Activated T-helper 9 cell treated with anti-CD3 and anti-CD28 coated beads, Interleukin-2, amount 50 U/mL, for 16 hours (primary cell): ENCODE measurements around the gene SLC25A13.
"Not testable (repeated sequence)": the region's sequence is repeated elsewhere in the genome, so short reads cannot be mapped to it uniquely, and the experiment has no call there.

Source experiments
- DNase-seq: peaks from one replicate; pipeline ENCODE4 v3.0.0-alpha.2; 2020; ENCODE audit warnings: low read depth

Gene SLC25A13, protein sequence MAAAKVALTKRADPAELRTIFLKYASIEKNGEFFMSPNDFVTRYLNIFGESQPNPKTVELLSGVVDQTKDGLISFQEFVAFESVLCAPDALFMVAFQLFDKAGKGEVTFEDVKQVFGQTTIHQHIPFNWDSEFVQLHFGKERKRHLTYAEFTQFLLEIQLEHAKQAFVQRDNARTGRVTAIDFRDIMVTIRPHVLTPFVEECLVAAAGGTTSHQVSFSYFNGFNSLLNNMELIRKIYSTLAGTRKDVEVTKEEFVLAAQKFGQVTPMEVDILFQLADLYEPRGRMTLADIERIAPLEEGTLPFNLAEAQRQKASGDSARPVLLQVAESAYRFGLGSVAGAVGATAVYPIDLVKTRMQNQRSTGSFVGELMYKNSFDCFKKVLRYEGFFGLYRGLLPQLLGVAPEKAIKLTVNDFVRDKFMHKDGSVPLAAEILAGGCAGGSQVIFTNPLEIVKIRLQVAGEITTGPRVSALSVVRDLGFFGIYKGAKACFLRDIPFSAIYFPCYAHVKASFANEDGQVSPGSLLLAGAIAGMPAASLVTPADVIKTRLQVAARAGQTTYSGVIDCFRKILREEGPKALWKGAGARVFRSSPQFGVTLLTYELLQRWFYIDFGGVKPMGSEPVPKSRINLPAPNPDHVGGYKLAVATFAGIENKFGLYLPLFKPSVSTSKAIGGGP

DNA sequence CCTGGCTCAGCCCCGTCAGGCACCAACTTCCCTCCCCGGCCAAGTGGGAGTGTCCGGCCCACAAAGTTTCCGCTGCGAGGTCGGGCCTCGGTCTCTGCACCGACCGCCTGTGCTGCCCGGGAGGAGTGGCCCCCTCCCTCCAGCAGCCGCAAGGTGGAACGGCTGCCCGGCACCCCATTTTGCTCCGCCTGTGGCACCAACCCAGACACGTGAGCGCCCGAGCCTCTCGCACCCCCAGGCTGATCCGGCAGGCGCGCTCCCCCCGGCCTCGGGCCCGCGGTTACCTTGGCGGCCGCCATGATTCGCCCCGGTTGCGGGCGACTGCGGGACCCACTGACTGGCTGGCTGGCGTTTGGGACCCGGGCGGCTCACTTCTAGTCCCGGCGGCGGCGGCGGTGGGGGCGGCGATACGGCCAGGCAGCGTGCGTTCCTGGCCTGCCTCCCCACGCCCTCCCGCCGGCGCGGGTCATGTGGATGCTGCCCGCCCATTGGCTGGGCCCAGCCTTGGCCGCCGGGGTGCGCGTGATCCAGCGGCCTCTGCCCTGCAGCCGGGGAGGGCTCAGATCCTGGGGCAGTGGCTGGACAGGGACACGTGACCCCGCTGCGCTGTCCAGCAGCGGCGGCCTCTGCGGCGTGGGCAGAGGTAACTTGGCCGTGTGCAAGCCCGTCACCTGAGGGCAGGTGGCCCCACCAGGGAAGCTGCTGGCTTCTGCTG lies at the start of gene SLC25A13:
TSS of gene SLC25A13 (minus strand) at position 441 of the 715 bp plus-strand sequence. CDS start at position 299, 142 bp downstream.
- DNase-seq = peak; percentile 47

DNA sequence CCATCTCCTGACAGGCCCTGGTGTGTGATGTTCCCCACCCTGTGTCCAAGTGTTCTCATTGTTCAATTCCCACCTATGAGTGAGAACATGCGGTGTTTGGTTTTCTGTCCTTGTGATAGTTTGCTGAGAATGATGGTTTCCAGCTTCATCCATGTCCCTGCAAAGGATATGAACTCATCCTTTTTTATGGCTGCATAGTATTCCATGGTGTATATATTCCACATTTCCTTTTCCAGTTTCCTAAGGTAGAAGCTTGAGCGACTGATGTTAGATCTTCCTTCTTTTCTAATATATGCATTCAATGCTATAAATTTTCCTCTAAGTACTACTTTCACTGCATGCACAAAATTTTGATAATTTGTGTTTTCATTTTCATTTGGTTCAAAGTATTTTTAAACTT lies 44.0 kb upstream of the SLC25A13 start:
- not testable (repeated sequence) for DNase-seq

DNA sequence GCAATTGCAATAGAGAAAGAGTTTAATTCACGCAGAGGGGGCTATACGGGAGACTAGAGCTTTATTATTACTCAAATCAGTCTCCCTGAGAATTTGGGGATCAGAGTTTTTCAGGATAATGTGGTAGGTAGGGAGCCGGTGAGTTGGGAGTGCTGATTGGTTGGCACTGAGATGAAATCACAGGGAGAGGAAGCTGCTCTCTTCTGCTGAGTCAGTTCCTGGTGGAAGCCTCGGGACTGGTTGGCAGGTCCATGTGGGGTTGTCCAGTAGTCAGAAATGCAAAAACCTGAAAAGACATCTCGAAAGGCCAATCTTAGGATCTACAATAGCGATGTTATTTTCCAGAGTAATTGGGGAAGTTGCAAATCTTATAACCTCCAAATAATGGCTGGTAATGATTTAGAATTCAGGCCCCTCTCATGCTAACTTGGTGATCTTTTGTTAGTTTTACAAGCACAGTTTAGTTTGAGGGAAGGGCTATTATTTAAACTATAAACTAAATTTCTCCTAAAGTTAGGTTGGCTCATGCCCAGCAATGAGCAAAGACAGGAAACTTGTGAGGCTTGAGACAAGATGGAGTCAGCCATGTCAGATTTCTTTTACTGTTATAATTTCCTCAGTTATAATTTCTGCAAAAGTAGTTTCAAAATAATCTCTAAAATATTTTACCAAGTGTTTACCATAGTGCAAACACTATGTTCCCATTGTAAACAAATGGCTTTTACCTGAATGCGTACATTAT lies 39.4 kb upstream of the SLC25A13 start:
- DNase-seq = no peak

DNA sequence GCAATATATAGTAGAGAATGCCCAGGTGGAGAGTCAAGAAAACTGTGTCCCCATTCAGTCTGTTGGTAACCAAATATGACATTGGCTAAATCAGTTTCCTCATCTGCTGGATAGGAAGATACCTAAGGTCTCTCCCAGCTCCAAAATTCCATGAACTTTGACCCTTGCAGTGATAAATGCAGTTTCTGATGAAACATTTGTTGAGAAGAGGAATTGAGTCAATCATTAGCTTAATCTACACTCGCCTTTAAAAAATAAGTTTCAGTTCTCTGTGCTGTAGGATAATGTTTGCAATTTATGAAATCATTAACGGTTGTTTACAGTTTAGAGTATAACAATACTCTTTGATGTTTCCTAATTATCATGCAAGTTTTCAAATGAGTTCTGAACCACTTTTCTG lies 38.0 kb upstream of the SLC25A13 start:
- no peak for DNase-seq

DNA sequence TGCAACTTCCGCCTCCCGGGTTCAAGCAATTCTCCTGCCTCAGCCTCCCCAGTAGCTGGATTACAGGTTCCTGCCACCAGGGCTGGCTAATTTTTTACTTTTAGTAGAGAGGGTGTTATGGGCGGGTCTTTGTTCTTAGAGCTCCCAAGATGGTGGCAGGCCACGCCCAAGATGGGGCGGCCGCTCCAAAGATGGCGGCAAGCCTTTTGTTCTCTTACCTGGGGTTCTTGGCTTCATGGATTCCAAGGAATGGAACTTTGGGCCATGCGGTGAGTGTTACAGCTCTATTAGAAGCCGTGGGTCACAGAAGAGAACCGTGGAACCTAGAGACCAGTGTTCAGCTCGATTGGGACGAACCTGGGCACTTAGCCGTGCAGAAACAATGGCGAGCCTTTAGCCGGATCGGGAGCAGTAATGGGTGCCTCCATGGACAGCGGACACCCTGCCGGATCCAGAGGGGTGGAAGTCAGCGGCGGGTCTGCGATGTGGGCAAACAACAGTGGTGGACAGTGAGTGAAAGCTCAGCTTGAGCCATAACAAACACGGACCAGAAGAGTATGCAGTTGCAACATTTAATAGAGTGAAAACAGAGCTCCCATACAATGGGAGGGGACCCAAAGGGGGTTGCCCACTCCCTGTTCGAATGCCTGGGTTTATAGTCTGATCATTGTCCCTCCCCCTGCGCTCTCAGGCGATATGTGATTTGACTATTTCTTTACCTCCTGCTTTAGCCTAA lies 36.5 kb upstream of the SLC25A13 start:
- DNase-seq = not testable (repeated sequence)

DNA sequence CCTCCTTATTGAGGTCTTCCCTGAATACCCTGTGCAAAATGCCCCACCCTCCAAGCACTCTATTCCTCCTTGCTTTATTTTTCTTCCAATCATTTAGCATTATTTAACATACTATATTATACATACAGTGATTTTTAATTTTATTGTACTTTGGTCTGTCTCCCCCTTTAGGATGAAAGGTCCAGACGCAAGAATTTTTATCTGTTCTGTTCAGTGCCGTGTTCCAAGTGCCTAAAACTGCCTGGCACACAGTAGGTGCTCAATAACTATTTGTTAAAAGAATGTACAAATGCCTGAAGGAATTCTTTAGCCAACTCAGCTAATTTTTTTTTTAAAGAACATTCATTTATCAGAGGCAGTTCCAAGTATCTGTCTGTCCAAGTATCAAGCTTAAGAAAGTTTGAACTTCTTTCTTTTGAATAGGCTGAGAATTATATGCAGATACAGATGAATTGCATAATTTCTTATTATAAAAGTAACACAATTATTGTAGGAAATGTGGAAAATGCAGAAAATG lies 34.1 kb upstream of the SLC25A13 start:
- no peak for DNase-seq

DNA sequence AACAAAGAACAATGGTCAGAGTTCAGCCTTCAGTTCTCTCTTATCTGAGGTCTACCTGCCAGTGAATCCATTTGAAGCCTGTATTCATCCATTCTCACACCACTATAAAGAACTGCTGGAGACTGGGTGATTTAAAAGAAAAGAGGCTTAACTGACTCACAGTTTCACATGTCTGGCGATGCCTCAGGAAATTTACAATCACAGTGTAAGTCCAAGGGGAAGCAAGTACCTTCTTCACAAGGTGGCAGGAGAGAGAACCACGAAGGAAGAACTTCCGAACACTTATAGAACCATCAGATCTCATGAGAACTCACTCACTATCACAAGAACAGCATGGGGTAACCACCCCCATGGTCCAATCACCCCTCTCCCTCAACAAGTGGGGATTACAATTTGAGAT lies 33.0 kb upstream of the SLC25A13 start:
- no peak for DNase-seq

DNA sequence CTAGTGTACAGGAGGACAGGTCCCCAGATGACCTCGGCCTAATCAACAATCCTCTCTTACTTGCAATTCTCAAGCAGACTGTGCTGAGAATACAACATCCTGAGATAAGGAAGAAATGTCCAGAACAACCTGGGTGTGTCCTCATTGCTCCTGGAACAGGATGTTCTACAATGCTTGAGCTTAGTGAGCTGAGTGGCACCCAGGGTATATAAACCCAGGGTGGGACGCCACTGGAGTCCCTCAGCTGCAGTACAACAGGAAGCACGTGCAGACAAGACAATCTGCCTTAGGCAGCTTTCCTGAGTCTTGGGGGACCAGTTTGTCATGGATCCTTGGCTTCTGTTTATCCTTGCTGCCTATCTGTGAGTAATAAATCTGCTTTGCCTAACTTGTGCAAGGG lies 27.7 kb upstream of the SLC25A13 start:
- no peak for DNase-seq

DNA sequence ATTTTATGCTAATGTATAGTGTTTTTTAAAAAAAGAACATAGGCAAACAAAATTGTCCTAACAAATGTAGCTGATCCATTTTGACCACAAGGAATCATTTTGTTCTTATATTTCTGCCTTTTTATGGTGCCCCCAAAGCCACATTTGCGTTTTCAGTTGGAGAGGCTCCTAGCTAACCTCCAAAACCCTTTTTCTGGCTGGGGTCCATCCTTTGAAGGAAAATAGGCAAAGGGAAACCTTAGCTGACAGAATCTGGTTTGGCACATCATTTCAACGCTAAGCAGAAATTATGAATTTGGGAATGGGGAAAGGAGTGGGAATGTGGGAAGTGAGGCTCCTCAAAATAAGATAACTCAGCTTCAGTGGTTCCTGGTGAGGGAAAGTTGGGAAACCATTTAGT lies 25.6 kb upstream of the SLC25A13 start:
- no peak for DNase-seq

DNA sequence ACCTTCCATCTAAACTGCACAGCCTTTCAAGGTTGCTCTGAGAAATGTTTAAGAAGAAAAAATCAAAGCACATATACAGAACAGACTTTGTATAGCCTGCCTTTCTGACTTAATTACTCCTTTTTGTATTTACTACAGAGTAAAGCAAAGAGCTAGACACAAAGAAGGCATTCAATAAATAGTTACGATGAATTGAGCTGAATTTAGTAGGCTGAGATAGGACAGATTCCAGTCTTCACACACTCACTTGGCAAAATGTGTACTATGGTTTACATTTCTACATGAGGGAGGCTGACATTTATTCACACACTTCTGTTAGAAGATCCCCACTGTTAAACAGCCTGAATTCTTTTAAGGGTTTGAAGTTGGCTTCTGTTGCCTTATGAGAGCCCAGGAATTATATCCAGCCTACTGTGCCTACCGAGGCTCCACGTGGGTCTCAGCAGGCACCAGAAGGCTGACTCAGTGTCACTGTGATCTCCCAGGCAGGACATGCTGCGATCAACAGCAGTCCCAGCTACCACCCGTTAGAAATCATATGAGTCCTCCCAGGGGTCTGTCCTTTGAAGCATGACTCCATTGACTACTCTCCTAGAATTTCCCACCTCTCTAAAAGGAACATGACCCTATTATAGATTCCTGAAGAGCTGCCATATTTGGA lies 24.5 kb upstream of the SLC25A13 start:
- DNase-seq = no peak

DNA sequence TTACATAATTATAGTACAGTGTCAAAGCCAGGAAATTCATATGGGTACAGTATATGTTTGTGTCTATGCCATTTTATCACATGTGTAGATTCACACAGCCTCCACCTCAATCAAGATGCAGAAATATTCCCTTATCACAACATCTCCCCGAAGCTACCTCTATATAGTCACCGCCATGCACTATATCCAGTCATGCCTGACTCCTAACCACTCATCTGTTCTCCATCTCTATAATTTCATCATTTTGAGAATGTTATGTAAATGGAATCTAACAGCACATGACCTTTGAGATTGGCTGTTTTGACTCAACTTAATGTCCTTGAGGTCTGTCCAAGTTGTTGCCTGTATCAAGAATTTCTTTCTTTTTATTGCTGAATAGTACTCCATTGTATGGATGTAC lies 22.3 kb upstream of the SLC25A13 start:
- no peak for DNase-seq

DNA sequence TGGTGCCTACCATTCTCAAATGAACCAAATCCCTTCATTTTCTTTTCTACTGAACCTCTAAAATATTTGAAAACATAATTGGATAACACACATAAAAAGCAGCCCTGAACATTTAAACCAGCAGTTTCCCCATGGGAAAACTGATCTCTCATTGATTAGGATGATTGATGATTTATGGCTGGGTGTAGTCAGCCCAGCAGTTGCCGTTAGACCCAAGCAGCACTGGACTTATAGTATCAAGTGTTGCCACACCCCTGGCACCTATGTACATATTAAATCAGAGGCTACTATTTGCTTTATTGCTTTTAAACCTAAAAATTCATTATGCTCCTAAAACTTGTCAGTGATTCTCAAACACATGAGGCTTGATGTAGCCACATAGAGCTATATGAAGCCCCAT lies 20.2 kb upstream of the SLC25A13 start:
- DNase-seq = no peak

DNA sequence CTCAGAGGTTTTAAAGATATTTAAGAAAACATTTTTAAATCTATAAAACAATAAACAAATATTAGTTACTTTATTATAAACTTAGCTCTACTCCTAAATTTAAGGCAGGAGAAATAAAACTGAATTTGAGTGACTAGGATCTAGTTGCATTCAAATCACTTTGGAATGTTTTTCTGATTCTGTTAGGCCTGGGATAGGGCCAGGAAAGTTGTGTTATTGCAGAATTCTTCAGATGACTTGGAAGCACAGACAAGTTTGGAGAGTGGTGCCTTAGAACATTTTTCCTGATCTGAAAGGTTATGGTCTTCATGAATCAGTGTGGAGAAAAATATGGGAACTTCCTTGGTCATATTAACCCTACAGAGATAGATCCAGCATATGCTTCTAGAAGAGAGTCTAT lies 15.6 kb upstream of the SLC25A13 start:
- no peak for DNase-seq

DNA sequence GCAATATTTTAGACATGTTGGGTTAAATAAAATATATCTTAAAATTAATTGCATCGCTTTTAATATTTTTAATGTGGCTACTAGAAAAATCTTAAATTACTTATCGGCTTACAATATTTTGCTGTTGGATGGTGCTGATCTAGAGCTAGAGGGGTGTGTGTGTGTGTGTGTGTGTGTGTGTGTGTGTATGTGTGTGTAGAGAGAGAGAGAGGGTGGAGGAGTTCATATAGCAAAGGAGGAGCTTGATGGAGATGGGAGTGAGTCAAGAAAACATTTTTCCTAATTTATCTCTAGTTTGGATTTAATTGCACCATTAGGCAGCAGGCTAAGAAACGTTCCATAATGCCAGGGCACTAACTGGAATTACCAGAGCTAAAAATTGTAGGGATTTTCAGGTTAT lies 10.4 kb upstream of the SLC25A13 start:
- DNase-seq = no peak

DNA sequence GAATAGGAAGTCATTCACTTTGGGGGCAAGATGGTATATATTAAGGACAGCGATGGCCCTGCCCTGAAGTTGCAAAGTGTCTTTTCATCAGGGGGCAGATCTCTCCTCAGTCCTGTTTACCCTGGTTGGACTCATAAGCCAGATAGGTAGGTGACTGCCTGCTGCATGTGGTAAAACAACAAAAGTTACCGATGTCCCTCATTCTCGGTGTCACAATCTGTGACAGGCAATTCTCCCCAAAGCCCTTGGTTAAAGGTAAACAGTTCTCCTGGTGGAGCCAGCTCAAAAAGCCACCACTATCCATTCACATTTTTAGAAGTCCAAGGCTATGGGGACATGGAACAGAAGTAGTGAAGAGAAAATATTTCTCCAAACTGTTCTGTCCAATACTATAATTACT lies 9.9 kb upstream of the SLC25A13 start:
- DNase-seq = no peak

DNA sequence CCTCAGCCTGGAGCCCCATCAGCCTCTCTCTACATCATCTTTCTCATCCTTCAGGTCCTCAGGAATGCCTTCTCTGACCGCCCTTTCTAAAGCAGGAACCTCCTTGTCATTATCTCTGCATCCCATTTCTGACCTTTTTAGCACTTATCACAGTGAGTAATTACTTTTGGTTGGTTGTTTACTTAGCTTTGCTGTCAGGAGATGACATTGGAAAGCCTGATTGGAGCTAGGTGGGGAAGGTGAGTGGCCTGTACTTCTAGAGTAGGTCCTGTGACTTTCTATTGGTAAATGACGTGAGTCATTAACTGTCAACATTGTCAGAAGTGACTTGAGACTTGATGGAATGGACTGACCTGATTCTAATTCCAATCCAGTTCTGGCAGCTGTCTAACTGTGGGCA lies 9.3 kb upstream of the SLC25A13 start:
- no peak for DNase-seq

DNA sequence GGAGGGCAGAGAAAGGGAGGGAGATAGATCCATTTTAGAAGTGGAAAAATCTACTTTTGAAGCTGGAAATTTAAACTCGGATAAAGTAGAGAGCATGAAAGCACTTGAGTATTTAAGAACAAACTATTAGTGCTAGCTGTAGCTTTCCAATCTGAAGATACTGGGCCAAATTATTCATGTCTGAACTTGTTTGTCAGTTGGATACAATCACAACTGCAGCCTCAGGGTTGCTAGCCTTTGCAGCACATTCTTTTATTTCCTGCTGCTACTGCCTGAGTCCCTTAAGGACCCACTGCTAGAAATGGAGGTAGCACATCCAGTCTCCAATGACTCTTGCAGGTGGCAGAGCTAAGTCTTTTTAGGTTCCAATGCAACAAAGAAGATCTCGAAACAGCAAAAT lies 8.3 kb upstream of the SLC25A13 start:
- no peak for DNase-seq

DNA sequence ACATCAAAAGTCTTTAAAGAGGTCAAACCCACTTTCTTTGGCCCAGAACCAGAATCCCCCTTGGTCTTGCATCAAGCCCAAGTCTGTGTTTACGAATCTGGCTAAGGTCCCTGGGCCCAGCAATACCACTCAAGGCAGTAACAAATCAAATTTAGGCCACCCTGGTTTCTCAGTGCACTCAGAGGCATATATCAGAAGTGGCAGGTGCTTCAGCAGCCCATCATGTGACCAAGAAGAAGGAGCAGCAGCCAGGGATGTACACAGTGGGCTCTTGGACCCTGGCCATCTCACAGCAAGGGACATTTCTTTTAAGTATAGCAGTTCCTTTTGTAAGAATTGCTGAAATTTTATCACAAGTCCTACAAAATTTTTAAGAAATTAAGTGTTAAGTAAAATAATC lies 7.3 kb upstream of the SLC25A13 start:
- DNase-seq = no peak

DNA sequence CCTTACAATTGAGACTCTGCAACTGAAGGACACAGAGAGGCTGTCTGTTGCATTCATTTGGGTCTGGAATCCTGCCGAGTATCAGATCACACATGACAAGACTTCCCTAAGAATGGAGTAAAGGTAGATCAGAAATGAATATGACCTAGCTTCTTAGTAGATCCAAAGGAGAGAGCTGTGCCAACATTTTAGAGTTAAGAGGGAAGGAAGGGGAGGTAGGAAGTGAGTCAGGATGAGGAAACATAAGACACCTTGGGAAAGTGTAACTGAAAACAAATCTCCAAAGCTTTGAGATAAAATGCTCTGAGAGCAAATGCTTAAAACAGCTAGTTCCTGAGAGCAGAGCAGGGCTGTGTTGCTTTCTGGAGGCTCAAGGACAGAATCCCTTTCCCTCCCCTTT lies 6.1 kb upstream of the SLC25A13 start:
- no peak for DNase-seq

DNA sequence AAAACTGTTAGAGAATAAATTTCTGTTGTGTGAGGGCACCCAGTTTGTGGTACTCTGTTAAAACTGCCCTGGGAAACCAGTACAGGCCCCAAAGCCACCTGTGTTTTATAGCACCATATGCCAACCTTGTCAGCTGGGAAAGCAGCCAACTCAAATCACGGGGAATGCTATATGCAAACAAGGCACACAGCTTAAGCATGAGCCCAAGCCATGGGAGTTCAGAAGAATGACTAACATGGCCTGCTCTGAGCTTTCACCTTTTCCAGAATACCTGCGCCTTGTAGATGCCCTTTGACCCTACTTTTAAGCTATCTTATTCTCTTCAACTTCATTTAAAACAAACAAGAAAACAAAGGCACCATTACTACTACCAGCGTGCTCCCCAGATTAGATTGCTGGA lies 5.5 kb upstream of the SLC25A13 start:
- DNase-seq = no peak

DNA sequence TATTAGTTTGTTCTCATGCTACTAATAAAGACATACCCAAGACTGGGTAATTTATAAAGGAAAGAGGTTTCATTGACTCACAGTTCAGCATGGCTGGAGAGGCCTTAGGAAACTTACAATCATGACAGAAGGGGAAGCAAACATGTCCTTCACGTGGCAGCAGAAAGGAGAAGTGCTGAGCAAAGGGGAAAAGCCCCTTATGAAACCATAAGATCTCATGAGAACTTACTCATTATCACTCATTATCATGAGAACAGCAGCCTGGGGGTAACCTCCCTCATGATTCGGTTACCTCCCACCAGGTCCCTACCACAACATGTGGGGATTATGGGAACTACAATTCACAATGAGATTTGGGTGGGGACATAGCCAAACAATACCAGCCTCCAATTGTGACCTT lies 4.9 kb upstream of the SLC25A13 start:
- not testable (repeated sequence) for DNase-seq
